Type B pancreatic cell (in vitro differentiated cells): Measurements from ENCODE around the gene MICAL3. TPM values are rescaled to one million over a fixed set of nuclear protein-coding genes. Genes with fewer than 3 reads are reported as not detected.
A peak's percentile ranks its signal among the peaks of the same experiment; 100 is the strongest.
"Not testable (repeated sequence)": the region's sequence is repeated elsewhere in the genome, so short reads cannot be mapped to it uniquely, and the experiment has no call there.

ENCODE experiments used
- DNase-seq: peaks from one replicate; pipeline ENCODE4 v3.0.0; 2021; ENCODE audit warnings: mixed read lengths; ENCODE audit not compliant: unreplicated experiment; ENCODE audit errors: extremely low spot score
- H3K27ac Mint-ChIP-seq: 2 replicates; pipeline ENCODE4 v1.8.0; 2021; ENCODE audit warnings: mild to moderate bottlenecking, mixed read lengths
- H3K27me3 Mint-ChIP-seq: 2 replicates; pipeline ENCODE4 v1.8.0; 2021; ENCODE audit warnings: mixed read lengths
- H3K36me3 Mint-ChIP-seq: 2 replicates; pipeline ENCODE4 v1.8.0; 2021; ENCODE audit warnings: mixed read lengths
- H3K4me1 Mint-ChIP-seq: one replicate; pipeline ENCODE4 v1.8.0; 2021; ENCODE audit warnings: mixed read lengths; ENCODE audit not compliant: unreplicated experiment
- H3K4me3 Mint-ChIP-seq: 2 replicates; pipeline ENCODE4 v1.8.0; 2021; ENCODE audit warnings: mild to moderate bottlenecking, mixed read lengths
- H3K9me3 Mint-ChIP-seq: 2 replicates; pipeline ENCODE4 v1.8.0; 2021; ENCODE audit warnings: mixed read lengths
- total RNA-seq: library from RNA; stranded (reverse); gene quantifications from 2 replicates; pipeline ENCODE4 v1.2.1, GENCODE V29; 2021; ENCODE audit warnings: low replicate concordance
- TF ChIP-seq, protein P1 (sequence below): fragments of 200-600 bp; sonication (generic); conservative IDR thresholded peaks from 2 replicates; pipeline ENCODE4 v1.5.0; 2021; ENCODE audit warnings: antibody characterized with exemption, mild to moderate bottlenecking

MICAL3 gene
- total RNA-seq, 1 donor from 2014 or later: 56.4 TPM

DNA sequence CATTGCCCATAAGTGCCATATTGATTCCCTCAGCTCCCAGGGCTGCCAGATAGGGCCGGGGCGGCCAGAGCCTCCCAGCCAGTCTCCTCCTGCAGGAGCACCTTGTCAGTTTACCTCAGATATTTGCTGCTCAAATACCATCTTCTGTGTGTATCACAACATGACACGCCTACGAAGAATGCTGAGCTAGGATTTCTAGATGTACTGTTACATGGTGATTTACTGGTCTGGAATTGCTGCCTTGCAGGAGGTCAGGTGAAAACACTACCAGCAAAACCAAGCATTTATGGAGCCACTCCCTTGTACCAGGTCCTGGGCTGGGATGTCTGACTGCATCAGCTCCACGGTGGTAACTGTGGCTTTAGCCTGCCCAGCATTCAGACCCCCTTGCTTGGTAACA, 11.8 kb downstream of the MICAL3 start:
- TF ChIP-seq, protein P1, sequence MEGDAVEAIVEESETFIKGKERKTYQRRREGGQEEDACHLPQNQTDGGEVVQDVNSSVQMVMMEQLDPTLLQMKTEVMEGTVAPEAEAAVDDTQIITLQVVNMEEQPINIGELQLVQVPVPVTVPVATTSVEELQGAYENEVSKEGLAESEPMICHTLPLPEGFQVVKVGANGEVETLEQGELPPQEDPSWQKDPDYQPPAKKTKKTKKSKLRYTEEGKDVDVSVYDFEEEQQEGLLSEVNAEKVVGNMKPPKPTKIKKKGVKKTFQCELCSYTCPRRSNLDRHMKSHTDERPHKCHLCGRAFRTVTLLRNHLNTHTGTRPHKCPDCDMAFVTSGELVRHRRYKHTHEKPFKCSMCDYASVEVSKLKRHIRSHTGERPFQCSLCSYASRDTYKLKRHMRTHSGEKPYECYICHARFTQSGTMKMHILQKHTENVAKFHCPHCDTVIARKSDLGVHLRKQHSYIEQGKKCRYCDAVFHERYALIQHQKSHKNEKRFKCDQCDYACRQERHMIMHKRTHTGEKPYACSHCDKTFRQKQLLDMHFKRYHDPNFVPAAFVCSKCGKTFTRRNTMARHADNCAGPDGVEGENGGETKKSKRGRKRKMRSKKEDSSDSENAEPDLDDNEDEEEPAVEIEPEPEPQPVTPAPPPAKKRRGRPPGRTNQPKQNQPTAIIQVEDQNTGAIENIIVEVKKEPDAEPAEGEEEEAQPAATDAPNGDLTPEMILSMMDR: no peak
- H3K27ac Mint-ChIP-seq: no peak overlapping the region
- H3K9me3 Mint-ChIP-seq: no peaks in the 10 kb centered on the region
- no peak overlapping the region for H3K4me3 Mint-ChIP-seq
- DNase-seq: no peak
- no peaks in the 10 kb centered on the region for H3K36me3 Mint-ChIP-seq
- H3K4me1 Mint-ChIP-seq: peaks cover 4% of the 10 kb centered on the region
- H3K27me3 Mint-ChIP-seq: no peaks in the 10 kb centered on the region

DNA sequence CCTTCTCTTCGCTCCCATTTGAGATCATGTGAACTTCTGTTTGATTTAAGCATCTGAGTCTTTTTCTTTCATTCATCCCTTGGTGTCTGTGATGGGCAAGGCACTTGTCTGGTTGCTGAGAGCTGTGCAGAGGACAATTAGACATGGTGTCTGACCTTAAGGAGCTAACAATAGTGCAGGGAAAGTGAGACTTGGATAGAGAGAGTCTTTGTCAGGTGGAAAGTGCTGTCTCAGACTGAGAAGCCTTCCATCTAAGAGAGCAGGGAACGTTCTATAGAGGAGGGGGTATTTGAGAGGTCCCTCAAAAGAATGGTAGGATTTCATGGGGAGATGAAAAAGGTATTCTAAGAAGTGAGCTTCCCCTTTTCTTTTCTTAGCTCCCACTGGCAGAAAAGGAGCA, 14.1 kb downstream of the MICAL3 start:
- no peaks in the 10 kb centered on the region for H3K9me3 Mint-ChIP-seq
- no peak overlapping the region for H3K4me3 Mint-ChIP-seq
- TF ChIP-seq, protein P1: no peak
- H3K4me1 Mint-ChIP-seq: peaks cover 4% of the 10 kb centered on the region
- no peaks in the 10 kb centered on the region for H3K36me3 Mint-ChIP-seq
- no peak for DNase-seq
- no peaks in the 10 kb centered on the region for H3K27me3 Mint-ChIP-seq
- no peak overlapping the region for H3K27ac Mint-ChIP-seq

DNA sequence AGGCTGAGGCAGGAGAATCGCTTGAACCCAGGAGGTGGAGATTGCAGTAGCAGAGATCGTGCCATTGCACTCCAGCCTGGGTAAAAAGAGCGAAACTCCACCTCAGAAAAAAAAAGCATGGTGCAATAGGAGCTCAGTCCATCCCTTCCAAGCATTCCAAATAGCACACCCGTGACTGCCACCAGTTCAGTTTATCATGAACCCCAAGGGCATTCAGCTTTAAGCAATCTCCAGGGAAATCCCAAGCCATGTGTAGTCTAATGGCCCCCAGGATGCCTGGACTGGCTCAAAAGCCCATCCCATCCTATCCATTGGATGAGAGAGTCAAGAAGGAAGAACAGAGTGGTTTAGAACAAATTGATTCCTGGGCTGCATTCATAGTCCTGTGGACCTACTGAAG, 16.2 kb downstream of the MICAL3 start:
- Mint-ChIP-seq H3K9me3 (no peaks in the 10 kb centered on the region), H3K4me3 (no peak overlapping the region), H3K36me3 (no peaks in the 10 kb centered on the region), H3K27me3 (no peaks in the 10 kb centered on the region), H3K4me1 (peaks cover 4% of the 10 kb centered on the region), H3K27ac (no peak overlapping the region)
- TF ChIP-seq, protein P1: no peak
- no peak for DNase-seq

DNA sequence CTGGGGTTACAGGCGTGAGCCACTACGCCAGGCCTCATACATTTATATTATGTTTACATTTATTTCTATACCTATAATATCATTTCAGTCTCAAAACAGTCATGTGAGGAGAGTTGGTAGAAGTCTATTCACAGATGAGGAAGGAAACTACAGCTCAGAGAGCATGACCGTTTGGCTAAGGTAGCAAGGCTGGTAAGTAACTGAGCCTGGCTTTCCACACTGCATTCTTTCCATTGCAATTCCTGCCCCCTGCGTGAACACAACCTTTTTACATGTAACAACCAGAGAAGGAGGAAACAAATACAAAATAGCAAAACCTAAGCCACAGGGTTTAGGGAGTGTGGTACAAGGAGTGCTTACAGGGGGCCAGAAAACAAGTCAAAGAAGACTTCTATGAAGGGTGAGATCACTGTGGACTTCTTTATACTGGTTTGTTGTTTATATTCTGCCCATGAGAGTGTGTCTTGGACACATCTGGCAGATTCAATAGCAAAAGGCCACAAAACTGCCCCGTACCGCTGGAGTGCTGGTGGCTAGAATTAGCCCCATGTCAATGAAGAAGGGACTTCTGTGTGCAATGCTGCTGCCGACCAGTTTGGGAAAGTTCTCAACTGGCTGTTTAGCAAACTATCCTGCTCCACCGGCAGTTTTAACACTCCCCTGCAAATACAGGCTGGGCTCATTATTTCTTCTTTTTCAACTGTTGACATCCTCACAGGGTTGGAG, 19.0 kb downstream of the MICAL3 start:
- no peak for DNase-seq
- TF ChIP-seq, protein P1: no peak
- no peaks in the 10 kb centered on the region for H3K9me3 Mint-ChIP-seq
- H3K4me3 Mint-ChIP-seq: no peak overlapping the region
- peaks cover 5% of the 10 kb centered on the region for H3K36me3 Mint-ChIP-seq
- peaks cover 5% of the 10 kb centered on the region for H3K4me1 Mint-ChIP-seq
- no peak overlapping the region for H3K27ac Mint-ChIP-seq
- H3K27me3 Mint-ChIP-seq: no peaks in the 10 kb centered on the region

DNA sequence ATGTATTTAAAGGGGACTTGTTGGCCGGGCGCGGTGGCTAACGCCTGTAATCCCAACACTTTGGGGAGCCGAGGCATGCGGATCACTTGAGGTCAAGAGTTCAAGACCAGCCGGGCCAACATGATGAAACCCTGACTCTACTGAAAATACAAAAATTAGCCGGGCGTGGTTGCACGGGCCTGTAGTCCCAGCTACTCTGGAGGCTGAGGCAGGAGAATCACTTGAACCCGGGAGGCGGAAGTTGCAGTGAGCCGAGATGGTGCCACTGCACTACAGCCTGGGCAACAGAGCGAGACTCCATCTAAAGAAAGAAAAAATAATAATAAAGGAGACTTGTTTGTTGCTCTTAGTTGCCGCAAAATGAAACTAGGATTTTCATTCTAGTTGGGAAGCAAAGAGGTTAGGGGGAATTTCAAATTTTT, 22.5 kb downstream of the MICAL3 start:
- not testable (repeated sequence) for H3K27me3 Mint-ChIP-seq, DNase-seq, H3K36me3 Mint-ChIP-seq, H3K9me3 Mint-ChIP-seq
- H3K4me3 Mint-ChIP-seq: peak overlapping the region; percentile 94
- H3K27ac Mint-ChIP-seq: peak overlapping the region; percentile 98
- H3K4me1 Mint-ChIP-seq: peaks cover 24% of the 10 kb centered on the region

DNA sequence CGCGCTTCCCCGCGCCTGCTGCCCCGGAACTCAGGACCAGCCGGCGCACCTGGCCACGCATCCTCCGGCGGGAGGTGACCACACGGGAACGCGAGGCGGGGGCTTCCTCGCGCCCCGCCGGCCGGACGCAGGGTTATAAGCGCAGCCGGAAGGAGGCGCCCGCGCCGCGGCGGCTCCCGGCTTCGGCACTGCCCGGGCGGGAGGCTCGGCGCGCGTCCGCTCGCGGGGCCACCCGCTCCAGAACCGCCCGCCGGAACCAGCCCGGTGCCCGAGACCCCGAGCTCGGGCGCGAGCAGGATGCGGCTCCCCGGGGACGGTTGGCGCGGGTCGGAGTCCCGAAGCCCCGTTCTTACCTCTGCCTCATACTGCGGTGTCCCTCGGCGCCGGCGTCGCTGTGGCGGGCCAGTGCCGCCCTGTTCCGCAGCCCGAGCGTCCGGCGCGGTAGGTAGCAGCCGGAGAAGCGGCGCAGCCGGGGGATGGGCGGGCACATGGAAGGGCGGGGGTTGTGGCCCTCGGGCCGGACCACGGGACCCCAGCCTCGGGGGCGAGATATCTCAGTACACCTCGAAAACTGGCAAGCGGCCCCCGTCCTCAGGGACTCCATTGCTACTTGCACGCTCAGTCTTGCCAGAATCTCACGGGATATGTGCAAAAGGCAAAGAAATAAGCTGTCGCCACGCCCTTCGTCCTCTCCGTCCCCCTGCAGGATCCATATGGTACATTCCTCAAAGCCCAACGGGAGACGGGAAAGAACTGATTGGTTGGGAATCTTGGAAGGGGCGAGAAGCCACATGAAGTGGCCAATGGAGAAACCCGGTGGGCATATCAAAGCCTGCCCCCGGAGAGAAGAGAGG, 23.1 kb downstream of the MICAL3 start:
- H3K27me3 Mint-ChIP-seq: no peaks in the 10 kb centered on the region
- peak; percentile 91 for DNase-seq
- peak overlapping the region; percentile 98 for H3K27ac Mint-ChIP-seq
- H3K4me3 Mint-ChIP-seq: peak overlapping the region; percentile 94
- TF ChIP-seq, protein P1: peak; percentile 67
- H3K9me3 Mint-ChIP-seq: no peaks in the 10 kb centered on the region
- peaks cover 5% of the 10 kb centered on the region for H3K36me3 Mint-ChIP-seq
- peaks cover 24% of the 10 kb centered on the region for H3K4me1 Mint-ChIP-seq
